Mesenchymal stem cell (in vitro differentiated cells and primary cell): ENCODE results near the gene OSBPL1A.

Source experiments
- DNase-seq: peaks from one replicate; pipeline ENCODE4 v3.0.0-alpha.2; 2013
- H2AFZ ChIP-seq: one replicate; pipeline ENCODE4 v1.6.1; 2013; ENCODE audit warnings: low read depth, mild to moderate bottlenecking, control low read depth, inconsistent platforms, low read length, moderate library complexity
- H2AK5ac ChIP-seq: 2 replicates; pipeline ENCODE4 v1.6.1; 2013; ENCODE audit warnings: low read length, moderate library complexity, mild to moderate bottlenecking, inconsistent platforms; ENCODE audit not compliant: severe bottlenecking
- H2BK120ac ChIP-seq: one replicate; pipeline ENCODE4 v1.6.1; 2013; ENCODE audit warnings: low read depth, mild to moderate bottlenecking, inconsistent platforms, low read length, moderate library complexity
- H2BK12ac ChIP-seq, 2 experiments: one replicate each; pipeline ENCODE4 v1.6.1; 2013; ENCODE audit warnings: inconsistent platforms in 2 of 2, low read length in 2 of 2, mild to moderate bottlenecking in 2 of 2, moderate library complexity in 2 of 2, control low read depth in 1 of 2
- H2BK15ac ChIP-seq: one replicate; pipeline ENCODE4 v1.6.1; 2013; ENCODE audit warnings: mild to moderate bottlenecking, low read depth, inconsistent platforms; ENCODE audit not compliant: poor library complexity, severe bottlenecking
- H2BK5ac ChIP-seq: 2 replicates; pipeline ENCODE4 v1.6.1; 2013; ENCODE audit warnings: low read depth, mild to moderate bottlenecking, low read length, control low read depth, inconsistent platforms; ENCODE audit not compliant: poor library complexity, severe bottlenecking
- H3K14ac ChIP-seq, 2 experiments: one replicate each; pipeline ENCODE4 v1.6.1; 2013; ENCODE audit warnings: inconsistent platforms in 2 of 2, low read length in 2 of 2, control low read depth in 1 of 2, mild to moderate bottlenecking in 1 of 2, moderate library complexity in 1 of 2
- H3K18ac ChIP-seq, 2 experiments: one replicate each; pipeline ENCODE4 v1.6.1; 2013; ENCODE audit warnings: inconsistent platforms in 2 of 2, low read length in 2 of 2, control low read depth in 1 of 2, low read depth in 1 of 2, mild to moderate bottlenecking in 1 of 2
- H3K23ac ChIP-seq, 2 experiments: one replicate each; pipeline ENCODE4 v1.6.1; 2013; ENCODE audit warnings: inconsistent platforms in 2 of 2, low read length in 2 of 2, mild to moderate bottlenecking in 2 of 2, moderate library complexity in 2 of 2, control low read depth in 1 of 2
- H3K27ac ChIP-seq: 2 replicates; pipeline ENCODE4 v1.5.1; 2013; ENCODE audit warnings: mild to moderate bottlenecking, moderate library complexity, low read length, control low read depth, inconsistent platforms; ENCODE audit not compliant: poor library complexity, severe bottlenecking
- H3K27me3 ChIP-seq, 2 experiments: 2 replicates each; pipeline versions ENCODE4 v1.6.1 to v1.7.0; 2013; ENCODE audit warnings: low read length in 2 of 2, mild to moderate bottlenecking in 2 of 2, moderate library complexity in 2 of 2, control low read depth in 1 of 2, inconsistent platforms in 1 of 2; ENCODE audit not compliant: control insufficient read depth in 1 of 2, insufficient read depth in 1 of 2
- H3K36me3 ChIP-seq, 2 experiments: 2 replicates each; pipeline versions ENCODE4 v1.6.1 to v1.7.0; 2013; ENCODE audit warnings: low read length in 2 of 2, control low read depth in 1 of 2, inconsistent platforms in 1 of 2, low read depth in 1 of 2, mild to moderate bottlenecking in 1 of 2; ENCODE audit not compliant: insufficient read depth in 2 of 2, control insufficient read depth in 1 of 2
- H3K4ac ChIP-seq, 2 experiments: one replicate each; pipeline ENCODE4 v1.6.1; 2013; ENCODE audit warnings: inconsistent platforms in 2 of 2, low read length in 2 of 2, mild to moderate bottlenecking in 2 of 2, moderate library complexity in 2 of 2, control low read depth in 1 of 2, low read depth in 1 of 2
- H3K4me1 ChIP-seq: 2 replicates; pipeline ENCODE4 v1.6.1; 2013; ENCODE audit warnings: low read depth, low read length, control low read depth; ENCODE audit not compliant: control insufficient read depth, insufficient read depth
- H3K4me2 ChIP-seq: 2 replicates; pipeline ENCODE4 v1.6.1; 2013; ENCODE audit warnings: low read length, mild to moderate bottlenecking, inconsistent platforms; ENCODE audit not compliant: poor library complexity, severe bottlenecking
- H3K4me3 ChIP-seq, 2 experiments: 2 replicates each; pipeline versions ENCODE4 v1.5.1 to v1.7.0; 2013; ENCODE audit warnings: low read length in 2 of 2, mild to moderate bottlenecking in 2 of 2, control low read depth in 1 of 2, low read depth in 1 of 2; ENCODE audit not compliant: insufficient read depth in 1 of 2
- H3K79me1 ChIP-seq: replicated peaks from 2 replicates; pipeline ENCODE4 v1.6.1; 2013; ENCODE audit warnings: mild to moderate bottlenecking, control low read depth, low read length, inconsistent platforms; ENCODE audit not compliant: poor library complexity, severe bottlenecking
- H3K9ac ChIP-seq: 2 replicates; pipeline ENCODE4 v1.7.0; 2013; ENCODE audit warnings: mild to moderate bottlenecking, low read length, moderate library complexity
- H3K9me3 ChIP-seq: 2 replicates; pipeline ENCODE4 v1.7.0; 2013; ENCODE audit warnings: mild to moderate bottlenecking, low read length; ENCODE audit not compliant: control insufficient read depth
- H4K8ac ChIP-seq: one replicate; pipeline ENCODE4 v1.6.1; 2013; ENCODE audit warnings: inconsistent platforms, mild to moderate bottlenecking, low read length, moderate library complexity
- H4K91ac ChIP-seq: one replicate; pipeline ENCODE4 v1.6.1; 2013; ENCODE audit warnings: mild to moderate bottlenecking, low read length, inconsistent platforms
- WGBS: methylation state at CpG from one replicate; pipeline ENCODE4 v1.1.7; 2013; ENCODE audit warnings: mixed read lengths; 5-methylcytosine and 5-hydroxymethylcytosine counted together

OSBPL1A gene

DNA sequence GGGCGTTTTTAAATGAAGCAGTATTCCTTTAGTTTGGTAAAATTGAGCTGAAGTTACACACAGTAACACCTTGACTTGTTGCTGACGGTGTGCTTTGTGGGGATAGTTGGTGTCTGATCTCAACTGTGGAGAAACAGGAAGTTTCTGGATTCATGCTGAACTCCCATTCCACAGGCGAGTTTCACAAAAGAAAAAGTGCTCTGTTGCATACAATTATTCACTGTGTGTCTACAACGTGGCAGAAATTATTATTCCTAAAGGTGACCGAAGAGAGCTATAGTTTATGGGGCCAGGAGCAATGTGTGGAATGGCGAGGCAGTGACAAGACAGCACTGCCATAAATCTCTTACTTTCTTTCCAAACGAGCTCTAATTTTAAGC, 259.2 kb downstream of the OSBPL1A start:
- H3K23ac ChIP-seq: no peak overlapping the region
- H2AK5ac ChIP-seq: no peak overlapping the region
- no peak overlapping the region for H4K91ac ChIP-seq
- peak overlapping the region; percentile 72 for H3K4me2 ChIP-seq
- no peak overlapping the region for H2BK5ac ChIP-seq
- no peak overlapping the region for H3K18ac ChIP-seq
- peaks cover under 1 to 7% of the 10 kb centered on the region in 2 experiments for H3K36me3 ChIP-seq
- H3K4ac ChIP-seq: no peak overlapping the region
- peak overlapping the region in 1 of 2 experiments; percentile 86 for H3K4me3 ChIP-seq
- H3K9me3 ChIP-seq: no peaks in the 10 kb centered on the region
- H2AFZ ChIP-seq: peak overlapping the region; percentile 15
- WGBS: 71% methylated on average over 5 of the region's 7 CpGs
- H2BK12ac ChIP-seq: no peak overlapping the region
- H2BK120ac ChIP-seq: no peak overlapping the region
- no peaks in the 10 kb centered on the region for H3K27me3 ChIP-seq
- no peak for DNase-seq
- peak overlapping the region; percentile 82 for H4K8ac ChIP-seq
- H3K79me1 ChIP-seq: peaks cover 5% of the 10 kb centered on the region
- no peak overlapping the region for H3K14ac ChIP-seq
- no peak overlapping the region for H2BK15ac ChIP-seq
- H3K9ac ChIP-seq: peak overlapping the region; percentile 91
- peaks cover 2% of the 10 kb centered on the region for H3K4me1 ChIP-seq
- H3K27ac ChIP-seq: peak overlapping the region; percentile 70

DNA sequence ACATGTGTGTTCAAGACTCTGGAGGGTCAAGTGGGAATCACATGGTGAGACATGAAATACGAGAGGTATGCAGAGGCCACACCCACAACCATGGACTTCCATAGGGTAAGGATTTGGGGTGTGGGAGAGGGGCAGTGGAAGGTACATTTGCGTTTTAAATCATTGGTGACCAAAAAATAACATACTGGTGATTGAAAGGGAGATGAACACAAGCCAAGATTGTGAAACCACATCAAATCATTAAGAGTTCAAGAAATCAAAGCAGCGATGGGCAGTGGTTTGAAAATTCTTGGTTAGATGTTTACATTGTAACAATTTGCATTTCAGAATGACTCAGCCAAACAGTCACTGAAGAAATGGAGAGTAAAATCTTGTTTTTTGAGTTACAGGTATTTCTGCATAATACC, 260.7 kb downstream of the OSBPL1A start:
- Histone ChIP-seq H2BK5ac (no peak overlapping the region), H3K79me1 (peaks cover 5% of the 10 kb centered on the region), H2BK15ac (no peak overlapping the region), H3K14ac (no peak overlapping the region), H3K9ac (no peak overlapping the region), H3K4me1 (peaks cover 2% of the 10 kb centered on the region), H4K8ac (no peak overlapping the region), H3K4me2 (no peak overlapping the region), H3K9me3 (no peaks in the 10 kb centered on the region), H4K91ac (no peak overlapping the region), H2AFZ (no peak overlapping the region), H3K23ac (no peak overlapping the region), H2BK12ac (no peak overlapping the region), H3K36me3 (peaks cover 0 to 22% of the 10 kb centered on the region in 2 experiments), H2AK5ac (no peak overlapping the region), H2BK120ac (no peak overlapping the region), H3K4ac (no peak overlapping the region), H3K4me3 (no peak overlapping the region), H3K18ac (no peak overlapping the region), H3K27ac (no peak overlapping the region), H3K27me3 (no peaks in the 10 kb centered on the region)
- peak; percentile 53 for DNase-seq
- 56% methylated on average over 2 of the region's 3 CpGs for WGBS

DNA sequence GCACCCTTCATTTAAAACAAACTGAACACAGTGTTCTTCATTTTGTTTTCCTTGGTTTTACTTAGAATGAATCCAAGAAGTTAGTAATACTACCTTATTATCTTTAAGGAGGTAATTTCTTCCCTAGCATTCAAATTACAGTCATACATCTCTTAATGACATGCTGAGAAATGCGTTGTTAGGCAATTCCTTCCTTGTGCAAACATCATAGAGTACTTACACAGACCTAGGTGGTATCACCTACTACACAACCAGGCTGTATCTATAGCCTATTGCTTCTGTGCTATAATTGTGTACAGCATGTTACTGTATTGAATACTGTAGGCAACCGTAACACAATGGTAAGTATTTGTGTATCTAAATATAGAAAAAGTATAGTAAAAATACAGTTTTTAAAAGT, 267.1 kb downstream of the OSBPL1A start:
- H3K14ac ChIP-seq: no peak overlapping the region
- no peak overlapping the region for H3K9ac ChIP-seq
- H3K4me2 ChIP-seq: no peak overlapping the region
- H2BK12ac ChIP-seq: no peak overlapping the region
- no peaks in the 10 kb centered on the region for H3K27me3 ChIP-seq
- DNase-seq: no peak
- no peak overlapping the region for H3K4ac ChIP-seq
- peaks cover 0 to 63% of the 10 kb centered on the region in 2 experiments for H3K36me3 ChIP-seq
- no peak overlapping the region for H3K27ac ChIP-seq
- no peak overlapping the region for H2BK15ac ChIP-seq
- no peak overlapping the region for H3K4me3 ChIP-seq
- no peak overlapping the region for H4K8ac ChIP-seq
- no peaks in the 10 kb centered on the region for H3K79me1 ChIP-seq
- no peak overlapping the region for H3K23ac ChIP-seq
- H2BK120ac ChIP-seq: no peak overlapping the region
- H4K91ac ChIP-seq: no peak overlapping the region
- no peaks in the 10 kb centered on the region for H3K4me1 ChIP-seq
- WGBS: 88% methylated on average over 1 of the region's 2 CpGs
- no peaks in the 10 kb centered on the region for H3K9me3 ChIP-seq
- H2AFZ ChIP-seq: no peak overlapping the region
- no peak overlapping the region for H2BK5ac ChIP-seq
- H2AK5ac ChIP-seq: no peak overlapping the region
- no peak overlapping the region for H3K18ac ChIP-seq

DNA sequence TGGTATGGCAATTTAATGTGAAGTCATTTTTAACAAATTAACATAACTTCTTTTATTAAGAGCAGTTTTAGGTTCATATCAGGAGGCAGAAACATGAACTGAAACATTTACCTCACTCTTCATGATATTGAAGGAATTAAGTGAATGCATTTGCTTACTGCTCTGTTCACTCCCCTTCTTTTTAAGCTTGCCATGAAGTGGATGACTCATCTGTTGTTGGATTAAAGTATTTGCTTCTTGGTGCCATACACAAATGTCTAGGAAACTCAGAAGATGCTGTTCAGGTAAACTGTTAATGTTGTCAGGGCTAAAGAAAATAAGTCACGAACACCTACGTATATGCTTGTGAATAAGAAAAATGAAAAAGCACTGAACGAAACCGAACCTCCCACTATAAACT, 268.9 kb downstream of the OSBPL1A start:
- no peak overlapping the region for H2BK120ac ChIP-seq
- WGBS: 100% methylated on average over 2 of the region's 4 CpGs
- H3K36me3 ChIP-seq: peaks cover 0 to 74% of the 10 kb centered on the region in 2 experiments
- H3K27ac ChIP-seq: no peak overlapping the region
- no peak overlapping the region for H2BK12ac ChIP-seq
- no peak overlapping the region for H4K8ac ChIP-seq
- no peak overlapping the region for H3K9ac ChIP-seq
- no peak overlapping the region for H3K4ac ChIP-seq
- H3K4me1 ChIP-seq: no peaks in the 10 kb centered on the region
- H3K27me3 ChIP-seq: no peaks in the 10 kb centered on the region
- no peak overlapping the region for H3K14ac ChIP-seq
- H3K4me3 ChIP-seq: no peak overlapping the region
- H2BK15ac ChIP-seq: no peak overlapping the region
- no peak overlapping the region for H3K4me2 ChIP-seq
- H2AK5ac ChIP-seq: no peak overlapping the region
- no peaks in the 10 kb centered on the region for H3K9me3 ChIP-seq
- no peaks in the 10 kb centered on the region for H3K79me1 ChIP-seq
- H4K91ac ChIP-seq: no peak overlapping the region
- H2AFZ ChIP-seq: no peak overlapping the region
- no peak overlapping the region for H2BK5ac ChIP-seq
- no peak overlapping the region for H3K18ac ChIP-seq
- H3K23ac ChIP-seq: no peak overlapping the region
- no peak for DNase-seq
